ENCODE measurements around the gene TIAM1.

Gene TIAM1

DNA sequence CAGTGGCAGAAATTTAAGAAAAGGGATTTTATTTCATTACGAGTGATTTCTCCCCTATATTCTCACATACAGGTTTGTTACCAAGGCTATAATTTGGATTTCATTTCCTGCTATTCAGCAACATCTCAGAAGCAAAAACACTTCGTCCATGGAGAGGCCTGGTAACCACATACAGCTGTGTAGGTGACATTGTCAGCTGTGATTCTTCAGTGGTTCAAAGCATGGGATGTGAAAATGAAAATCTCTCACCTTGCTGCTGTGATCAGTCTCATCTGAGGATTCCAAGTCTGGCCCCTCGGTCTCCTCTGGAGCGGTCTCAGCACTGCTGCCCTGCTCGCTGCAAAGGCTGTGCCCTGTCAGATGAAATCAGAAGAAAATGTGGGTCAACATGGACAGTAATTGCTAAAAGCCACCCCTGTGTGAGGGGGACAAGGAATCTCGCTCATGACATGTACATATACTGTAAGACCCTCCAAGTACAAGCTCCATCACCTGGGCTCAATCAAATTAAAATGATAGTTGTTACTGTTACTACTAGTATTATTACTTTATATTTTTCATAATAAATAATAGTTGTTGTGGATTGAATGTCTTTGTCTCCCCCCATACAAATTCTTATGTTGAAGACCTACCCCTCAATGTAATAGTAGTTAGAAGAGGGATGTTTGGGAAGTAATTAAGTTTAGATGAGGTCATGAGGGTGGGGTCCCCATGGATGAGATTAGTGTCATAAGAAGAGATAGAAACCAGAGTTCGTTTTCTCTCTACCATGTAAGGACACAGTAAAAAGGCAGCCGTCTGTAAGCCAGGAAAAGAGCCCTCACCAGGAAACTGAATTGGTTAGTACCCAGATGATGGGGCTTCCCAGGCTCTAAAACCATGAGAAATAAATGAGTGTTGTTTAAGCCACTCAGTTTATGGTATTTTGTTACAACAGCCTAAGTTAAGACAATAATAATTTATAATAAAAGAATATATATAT lies 179.1 kb downstream of the TIAM1 start:
- DNase-seq: no peak

DNA sequence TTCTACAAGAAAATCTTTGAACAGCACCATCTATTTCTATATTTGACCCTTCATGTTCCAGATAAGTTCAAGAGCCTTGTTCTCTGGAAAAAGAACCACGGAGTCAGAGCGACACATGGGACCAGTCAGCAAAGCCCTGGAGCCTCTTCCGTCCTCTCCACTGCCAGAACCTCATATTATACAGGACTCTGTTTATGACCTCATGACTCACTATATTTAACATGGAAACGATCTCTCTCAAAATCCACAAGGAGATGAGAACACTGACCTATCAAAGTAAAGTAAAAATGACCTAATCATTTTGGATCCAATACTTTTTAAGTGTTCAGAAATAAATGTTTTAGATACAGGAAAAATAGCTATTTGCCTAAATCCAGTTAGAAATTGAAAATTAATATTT lies 181.2 kb downstream of the TIAM1 start:
- DNase-seq: no peak

DNA sequence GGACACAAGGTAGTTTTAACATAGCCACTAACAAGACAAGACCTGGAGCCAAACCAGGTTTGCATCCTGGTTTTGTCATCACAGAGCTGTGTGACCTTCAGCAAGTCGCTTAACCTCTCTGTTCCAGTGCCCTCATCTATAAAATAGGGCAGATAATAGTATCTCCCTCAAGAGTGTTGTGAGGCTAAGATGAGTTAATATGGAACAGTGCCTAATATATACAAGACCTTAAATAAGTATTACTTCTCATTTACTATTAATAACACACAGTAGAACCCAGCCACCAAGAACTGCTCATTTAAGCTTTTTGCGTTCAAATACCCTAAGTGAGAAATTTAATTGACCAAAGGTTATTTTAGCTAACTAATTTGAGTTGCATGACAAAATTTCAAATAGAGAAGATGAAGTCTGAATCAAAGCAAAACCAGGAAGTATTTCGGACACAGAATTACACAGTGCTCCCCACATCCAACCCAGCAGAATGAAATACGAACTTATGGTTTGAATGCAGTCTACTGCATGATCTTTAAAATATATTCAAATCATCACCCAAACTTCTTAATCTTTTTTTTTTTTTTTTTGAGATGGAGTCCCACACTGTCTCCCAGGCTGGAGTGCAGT lies 181.9 kb downstream of the TIAM1 start:
- DNase-seq: no peak

DNA sequence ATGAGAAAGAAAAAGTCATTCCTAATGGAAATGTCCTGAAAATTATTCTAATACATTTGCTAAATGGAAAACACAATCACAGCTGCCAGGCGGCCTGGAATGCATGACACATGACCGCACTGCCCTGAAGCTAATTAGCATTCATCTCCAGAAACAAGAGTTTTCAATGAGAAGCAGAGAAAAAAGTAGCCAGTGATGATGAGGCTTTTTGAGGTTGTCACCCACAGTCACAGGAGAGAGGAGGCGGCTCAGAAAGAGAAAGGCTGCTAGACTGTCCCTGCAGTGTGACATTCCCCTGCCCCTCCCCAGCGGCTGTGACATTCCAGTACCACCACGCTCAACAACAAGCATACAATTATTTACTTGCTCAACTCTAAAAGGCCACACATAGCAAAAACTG lies 182.9 kb downstream of the TIAM1 start:
- DNase-seq: no peak

DNA sequence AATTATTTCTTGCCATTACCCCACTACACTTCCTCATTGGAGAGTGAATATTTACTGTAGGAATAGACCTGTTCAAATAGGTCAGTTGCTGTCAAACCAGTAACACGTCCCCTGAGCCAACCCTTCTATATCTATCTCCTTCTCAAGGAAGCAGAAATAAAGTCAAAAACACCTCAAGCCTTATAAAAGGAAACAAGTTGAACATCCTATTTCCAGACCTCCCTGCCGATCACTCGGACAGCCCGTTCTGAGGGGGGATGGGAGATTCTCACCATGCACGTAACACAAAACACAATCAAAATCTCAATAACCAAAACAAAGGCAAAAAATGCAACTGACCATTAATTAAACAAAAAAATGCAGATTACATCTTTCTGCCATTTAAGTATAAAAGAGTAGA lies 184.3 kb downstream of the TIAM1 start:
- no peak for DNase-seq

DNA sequence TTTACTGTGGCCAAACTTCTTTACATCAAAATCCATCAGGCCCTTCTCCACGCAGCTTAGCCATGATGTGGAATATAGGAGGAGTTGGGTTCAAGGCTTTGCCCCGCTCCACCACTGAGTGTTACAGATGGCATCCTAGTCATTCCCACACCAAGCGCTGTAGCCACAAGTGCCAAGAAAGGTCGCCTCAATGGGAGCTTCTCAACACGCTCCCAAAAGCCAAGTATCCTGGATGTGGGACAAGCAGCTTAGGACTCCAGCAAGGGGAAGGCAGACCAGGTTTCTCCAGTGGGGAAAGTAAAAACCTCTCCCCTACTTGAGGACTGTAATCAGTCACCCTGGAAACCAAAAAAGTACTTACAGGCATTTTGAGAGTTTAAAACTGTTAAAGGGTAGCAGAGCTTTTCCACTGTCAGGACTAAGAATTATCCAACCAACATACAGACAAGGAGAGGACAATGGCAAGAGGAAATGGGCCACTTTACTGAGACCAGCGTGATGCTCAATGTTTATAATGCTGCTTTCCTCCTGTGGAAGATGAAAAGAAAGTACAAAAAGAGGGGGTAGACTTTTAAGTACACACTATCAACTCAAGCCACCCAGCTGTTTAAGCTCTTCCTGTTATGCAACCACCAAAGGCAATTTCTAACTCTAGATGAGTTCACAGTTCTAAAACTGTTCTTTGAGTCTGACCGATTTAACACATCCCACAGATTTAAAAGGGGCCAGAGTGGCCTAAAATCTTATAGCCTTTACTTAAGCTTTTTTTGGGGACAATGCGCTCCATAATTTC lies 185.1 kb downstream of the TIAM1 start:
- no peak for DNase-seq

DNA sequence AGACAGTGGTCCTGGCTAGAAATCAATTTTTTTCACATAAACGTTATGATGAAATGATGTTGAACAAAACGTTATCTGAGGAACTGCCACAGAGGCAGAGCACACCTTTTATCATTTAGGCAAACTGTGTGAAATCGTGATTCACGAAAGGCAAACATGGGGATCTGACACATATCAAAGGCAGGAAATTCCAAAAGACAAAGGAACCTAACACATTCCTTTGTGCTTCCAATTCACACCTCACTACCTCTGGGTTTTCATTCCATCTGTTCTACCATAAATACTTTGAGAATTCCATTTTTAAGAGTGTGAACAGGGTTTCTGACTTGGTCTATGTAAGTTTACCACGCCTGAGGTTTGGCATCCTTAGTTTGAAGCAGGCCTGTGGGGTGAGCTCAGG lies 186.3 kb downstream of the TIAM1 start:
- DNase-seq: no peak

DNA sequence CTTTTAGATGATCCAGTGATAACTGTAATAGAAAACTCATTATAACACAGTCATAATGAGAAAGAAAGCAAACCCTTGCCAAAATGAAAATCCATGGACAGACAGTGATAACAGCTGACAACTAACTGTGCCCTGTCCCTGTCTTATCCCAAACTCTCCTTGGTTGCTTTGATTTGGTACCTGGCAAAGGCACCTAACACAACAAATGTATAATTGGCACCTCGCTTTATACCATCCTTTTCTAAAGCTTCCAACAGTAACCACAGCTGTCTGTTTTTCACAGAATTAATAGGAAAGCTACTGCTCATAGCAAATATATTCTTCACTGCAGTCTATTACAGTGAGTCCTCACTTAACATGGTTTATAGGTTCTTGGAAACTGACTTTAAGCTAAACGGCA lies 187.4 kb downstream of the TIAM1 start:
- DNase-seq: no peak

DNA sequence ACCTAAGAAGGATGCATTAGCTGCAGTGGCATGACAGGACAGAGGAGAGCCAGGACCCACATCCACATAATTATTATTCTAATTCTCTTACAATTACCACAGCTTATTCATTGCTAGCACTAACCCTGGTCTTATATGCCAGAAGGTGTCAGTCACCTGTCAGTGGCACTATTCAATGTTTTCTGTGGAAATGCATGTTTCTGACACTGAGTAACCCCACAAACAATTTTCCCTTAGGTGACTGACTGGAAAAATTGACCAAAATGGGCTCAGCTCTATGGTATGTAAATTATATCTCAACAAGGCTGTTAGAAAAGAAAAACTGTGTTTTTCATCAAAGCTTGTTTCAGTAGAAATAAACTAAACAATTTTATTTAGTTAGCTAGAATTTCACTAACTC lies 187.9 kb downstream of the TIAM1 start:
- no peak for DNase-seq

DNA sequence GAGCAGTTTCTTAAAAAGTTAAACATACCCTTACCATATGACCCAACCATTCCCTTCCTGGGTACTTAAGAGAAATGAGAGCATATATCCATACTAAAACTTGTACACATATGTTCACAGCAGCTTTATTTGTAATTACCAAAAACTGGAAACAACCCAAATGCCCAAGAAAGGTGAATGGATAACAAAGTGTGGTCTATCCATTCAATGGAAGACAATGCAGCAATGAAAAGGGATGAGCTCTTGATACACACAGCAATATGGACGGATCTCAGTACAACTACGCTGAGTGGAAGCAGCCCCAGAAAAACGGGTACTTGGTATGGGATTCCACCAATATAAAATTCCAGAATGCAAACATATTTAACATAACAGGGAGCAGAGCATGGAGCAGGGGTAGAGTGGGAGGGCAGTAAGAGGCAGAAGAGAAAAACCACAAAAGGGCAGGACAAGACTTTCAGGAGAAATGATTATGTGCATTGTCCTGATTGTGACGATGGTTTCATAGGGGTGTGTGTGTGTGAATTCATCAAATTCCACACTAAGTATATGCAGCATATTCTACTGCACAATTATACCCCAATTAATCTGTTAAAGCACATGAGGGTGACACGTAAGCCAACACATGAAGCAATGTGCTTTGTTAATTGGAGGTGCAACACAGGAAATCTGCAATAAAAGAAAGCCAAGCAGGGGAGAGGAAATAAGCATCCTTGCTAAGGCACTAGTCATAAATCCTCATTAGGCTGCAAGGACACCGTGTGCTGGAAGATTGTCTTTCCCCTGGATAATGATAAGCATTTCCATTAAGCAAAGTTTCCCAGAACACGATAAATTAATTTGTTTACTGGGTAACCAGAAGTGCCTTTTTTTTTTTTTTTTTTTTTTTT lies 192.7 kb downstream of the TIAM1 start:
- DNase-seq: no peak

DNA sequence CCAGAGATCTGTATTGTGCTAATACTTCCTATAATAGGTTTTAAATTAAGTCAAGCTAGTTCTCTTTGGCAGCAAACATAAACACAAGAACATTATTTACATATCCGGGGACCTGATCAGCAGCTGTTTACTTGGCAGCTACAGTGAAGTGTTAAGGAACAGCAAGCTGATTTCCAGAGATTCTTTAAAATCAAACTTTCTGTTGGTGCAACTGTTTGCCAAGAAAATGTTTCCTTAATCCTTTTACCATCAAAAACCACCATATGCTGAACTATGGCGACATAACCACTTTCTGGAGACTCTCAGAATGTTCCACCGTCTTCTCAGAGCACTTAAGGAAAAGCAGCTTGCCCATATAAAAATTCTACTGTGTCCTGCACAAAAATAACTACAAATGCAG lies 198.8 kb downstream of the TIAM1 start:
- DNase-seq: no peak

DNA sequence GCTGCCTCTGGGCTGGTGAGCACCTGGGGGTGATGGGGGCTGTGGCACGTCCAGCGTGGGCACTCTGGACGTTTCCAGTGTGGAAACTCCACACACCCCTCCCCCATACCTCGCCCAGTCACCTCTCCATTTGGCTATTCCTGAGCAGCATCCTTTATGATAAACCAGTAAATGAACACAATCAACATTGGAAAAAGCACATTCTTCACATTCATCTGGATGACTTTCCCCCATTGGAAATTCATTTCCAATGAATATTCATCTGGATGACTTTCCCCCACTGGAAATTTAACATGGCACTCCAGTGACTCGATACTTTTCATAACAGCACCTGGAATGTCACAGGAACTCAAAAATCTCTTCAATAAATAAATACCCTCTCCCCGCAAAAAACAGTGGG lies 201.0 kb downstream of the TIAM1 start:
- no peak for DNase-seq

DNA sequence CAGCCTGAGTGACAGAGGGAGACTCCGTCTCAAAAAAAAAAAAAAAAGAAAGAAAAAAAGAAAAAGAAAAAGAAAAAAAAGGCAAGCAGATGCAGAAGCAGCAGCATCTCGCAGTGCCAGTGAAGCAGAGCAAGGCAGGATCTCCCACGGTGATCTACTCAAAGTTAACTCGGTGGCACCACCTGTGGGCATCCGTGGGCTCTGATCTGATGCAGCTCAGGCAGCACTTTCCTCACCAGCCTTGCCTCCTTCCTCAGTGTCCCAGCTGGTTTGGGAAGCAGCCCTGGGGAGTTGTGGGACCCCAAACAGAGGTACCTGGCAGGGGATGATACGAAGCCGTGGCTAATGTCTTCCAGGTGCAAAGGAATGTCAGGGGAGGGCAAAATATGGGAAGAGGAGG lies 201.5 kb downstream of the TIAM1 start:
- no peak for DNase-seq

DNA sequence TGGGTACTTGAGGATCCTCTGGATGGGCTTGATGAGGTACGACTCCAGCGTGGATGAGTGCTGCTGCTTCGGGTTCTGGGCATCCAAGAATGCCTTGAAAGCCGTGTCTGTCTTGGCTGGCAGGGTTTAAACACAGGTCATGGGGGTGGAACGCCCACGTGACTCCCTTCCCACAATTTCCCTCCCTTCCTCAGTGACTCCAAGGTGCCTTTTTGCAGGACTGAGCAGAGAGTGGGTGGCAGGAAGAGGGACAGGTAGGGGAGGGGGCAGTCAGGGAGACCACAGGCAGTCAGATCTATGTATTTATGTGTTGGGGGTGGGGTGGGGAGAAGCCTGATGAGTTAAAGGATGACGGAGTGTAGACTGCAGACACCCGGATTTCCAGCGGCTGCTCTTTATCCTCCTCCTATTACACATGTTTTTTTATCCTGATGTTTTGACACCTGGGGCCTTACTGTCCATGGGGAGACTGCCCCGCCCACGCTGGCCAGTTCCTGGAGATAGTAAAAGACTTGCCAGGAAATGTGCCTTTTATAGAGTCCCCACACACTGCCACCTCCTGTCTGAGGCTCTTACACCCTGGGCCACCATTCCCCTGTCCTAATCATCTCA lies 202.6 kb downstream of the TIAM1 start:
- no peak for DNase-seq

DNA sequence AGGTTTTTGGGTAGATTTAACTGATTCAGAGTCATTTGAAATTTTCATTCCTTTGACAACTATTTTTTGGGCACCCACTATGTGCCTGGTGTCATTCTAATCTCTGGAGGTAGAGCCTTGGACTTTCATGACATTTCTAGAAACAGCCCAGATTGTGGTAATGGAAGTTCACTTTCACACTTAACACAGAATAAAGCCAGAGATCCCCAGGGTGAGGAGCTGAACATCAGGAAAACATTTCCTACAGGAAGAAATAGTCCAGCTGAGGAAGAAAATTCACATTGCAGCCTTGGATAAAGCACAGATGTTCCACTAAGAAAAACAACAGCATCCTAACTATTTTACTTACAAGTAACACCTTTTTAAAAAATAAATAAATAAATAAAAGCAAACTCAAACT lies 203.4 kb downstream of the TIAM1 start:
- DNase-seq: no peak

DNA sequence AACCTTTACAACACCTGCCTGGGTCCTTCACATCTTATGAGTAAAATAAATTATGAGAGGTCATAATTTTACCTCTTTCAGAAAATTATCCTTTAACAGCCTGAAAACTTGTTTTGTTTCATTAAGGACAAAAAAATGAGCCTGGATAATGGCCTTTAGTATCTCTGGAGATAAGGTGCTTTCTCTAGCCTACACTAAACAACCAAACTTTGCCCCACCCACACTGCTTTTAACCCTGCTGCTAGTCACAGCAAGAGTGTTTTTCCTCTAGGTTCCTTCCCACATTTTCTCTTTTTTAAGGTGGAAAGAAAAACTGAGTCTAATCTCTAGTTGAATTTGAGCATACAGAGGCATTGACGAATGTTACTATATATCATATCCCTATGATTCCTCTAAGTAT lies 204.0 kb downstream of the TIAM1 start:
- DNase-seq: no peak

DNA sequence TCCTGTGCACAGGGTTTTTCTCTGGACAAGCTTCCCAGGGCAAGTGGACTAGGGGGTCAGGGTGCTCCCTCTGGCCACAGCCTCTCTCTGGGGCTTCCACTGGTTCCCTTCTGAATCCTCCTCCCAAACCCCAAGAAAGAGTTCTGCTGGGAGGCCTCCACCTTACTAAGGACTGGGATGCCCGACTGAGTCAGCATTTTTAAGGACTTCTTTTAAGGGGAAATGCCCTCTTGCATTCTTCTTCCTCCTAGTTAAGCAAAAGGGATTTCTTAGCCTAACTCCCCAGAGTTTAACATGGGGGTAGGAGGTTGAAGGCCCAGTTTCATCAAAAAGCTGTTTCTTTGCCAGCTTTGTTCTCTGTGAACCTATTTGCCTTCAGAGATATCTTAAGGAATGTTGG lies 206.1 kb downstream of the TIAM1 start:
- no peak for DNase-seq

DNA sequence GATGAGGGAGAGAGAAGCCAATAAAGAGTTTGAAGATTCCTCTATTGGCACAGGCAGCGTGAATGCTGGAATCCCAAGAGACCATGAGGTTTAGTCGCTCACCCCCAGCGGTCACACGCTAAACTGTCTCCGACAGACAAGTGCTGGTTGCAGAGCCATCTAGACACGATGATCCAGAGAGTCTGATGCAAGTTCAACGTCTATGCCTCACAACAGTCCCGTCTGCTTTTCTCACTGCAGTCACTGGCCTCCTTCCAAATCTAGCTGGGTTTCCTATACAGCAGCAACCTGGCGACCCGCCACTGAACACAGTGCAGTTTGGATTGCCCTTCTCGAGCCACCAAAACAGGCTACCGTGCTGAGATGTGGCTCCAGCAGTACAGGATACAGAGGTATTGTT lies 207.2 kb downstream of the TIAM1 start:
- DNase-seq: no peak

DNA sequence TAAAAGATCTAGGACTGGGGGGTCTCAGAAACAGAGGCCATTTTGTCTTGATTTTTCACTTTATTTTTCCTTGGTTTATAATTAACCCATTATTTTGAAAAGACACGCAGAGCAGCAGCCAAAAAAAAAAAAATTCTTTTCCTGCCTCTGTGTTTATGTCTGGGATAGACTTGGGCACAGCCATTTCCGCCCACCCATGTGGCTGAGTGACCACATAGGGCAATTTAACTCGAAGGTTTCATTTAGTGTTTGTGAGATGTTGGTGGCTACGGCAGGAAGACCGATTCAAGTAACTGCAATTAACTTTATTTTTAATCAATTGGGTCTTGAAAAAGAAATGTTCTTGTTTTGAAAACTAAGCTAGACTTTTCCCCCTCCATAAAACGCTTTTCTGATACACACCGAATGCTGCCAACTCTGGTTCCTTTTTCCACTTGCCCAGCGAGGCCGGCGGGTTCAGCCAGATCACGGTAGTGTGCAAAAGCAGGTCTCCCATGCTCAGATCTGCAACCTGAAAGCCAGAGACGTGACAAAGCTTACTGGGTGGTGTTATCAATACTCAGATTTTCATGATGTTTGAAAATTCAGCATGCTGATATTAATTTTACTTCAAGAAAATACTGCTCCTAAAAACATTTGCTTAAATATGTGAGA lies 208.4 kb downstream of the TIAM1 start:
- no peak for DNase-seq

DNA sequence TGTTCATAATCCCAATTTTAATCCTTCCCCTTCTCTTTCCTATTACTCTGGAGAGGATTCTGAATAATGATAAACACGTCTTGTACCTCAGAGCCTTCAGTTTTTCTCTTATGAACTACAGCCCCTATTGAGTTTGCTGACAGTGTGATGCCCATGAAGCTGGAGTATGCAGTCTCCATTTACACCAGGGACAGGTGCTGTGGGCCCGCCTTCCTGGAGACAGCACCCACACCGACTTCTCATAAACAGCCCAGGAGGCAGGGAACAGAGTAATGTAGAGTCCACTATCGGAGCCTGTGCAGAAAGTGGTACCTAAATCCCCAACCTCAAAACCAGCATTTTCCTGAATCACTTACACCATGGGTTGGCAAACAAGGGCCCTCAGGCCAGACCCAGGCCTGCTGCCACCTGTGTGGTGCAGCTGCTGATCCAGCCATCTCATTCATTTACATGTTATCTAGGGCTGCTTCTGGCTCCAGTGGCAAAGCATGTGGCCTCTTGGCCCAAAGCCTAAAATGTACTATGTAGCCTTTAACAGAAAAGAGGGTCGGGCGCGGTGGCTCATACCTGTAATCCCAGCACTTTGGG lies 210.7 kb downstream of the TIAM1 start:
- no peak for DNase-seq

DNA sequence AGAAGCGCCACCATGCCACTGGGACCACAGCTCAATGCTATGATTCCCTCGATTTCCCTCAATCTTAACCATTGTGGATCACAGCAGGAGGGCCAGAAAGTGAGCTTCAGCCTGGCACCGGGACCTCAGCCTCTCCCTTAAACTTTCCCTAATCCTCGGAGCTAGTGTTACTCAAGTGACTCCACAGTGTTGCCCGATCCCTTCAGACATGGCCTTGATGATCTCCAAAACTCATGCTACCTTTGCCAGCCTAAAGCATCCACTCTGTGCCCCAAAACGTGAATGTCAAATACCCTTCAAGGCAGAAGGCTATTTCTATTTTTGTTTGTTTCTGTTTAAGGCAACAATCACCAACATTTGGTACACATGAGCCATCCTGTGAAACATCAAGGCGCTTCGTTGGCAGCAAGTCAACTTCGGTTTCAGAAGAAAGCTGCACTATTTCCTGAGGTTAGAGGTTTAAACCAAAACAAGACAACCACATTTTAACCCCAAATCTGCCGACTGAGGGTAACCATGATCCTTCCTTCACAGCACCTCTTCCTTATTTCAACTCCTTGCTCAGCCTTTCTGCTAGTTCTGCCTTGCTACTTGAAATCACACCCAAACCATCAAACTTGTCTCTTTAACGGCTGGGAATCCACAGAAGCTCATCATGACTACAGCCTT lies 211.4 kb downstream of the TIAM1 start:
- DNase-seq: peak; percentile 71

Measured in KG1 (cell line).